Uterus (tissue), 2 donors: ENCODE results near the gene IL17B.

Experiments used
- CTCF ChIP-seq, 4 experiments: fragments of 200-600 bp in 2 of 4; fragments of 450-650 bp in 2 of 4; sonication (generic) in 2 of 4; IDR thresholded peaks; one replicate each; pipeline ENCODE4 v1.5.1; 2016 to 2019; ENCODE audit warnings: antibody characterized with exemption in 4 of 4, mild to moderate bottlenecking in 2 of 4, moderate library complexity in 1 of 4
- POLR2A ChIP-seq, 2 donors: fragments of 450-650 bp; IDR thresholded peaks; one replicate each; pipeline ENCODE4 v1.6.1; 2016; ENCODE audit warnings: antibody characterized with exemption in 2 of 2, mild to moderate bottlenecking in 1 of 2, moderate library complexity in 1 of 2

GRCh38 chr5:149345892-149346222 lies 33.2 kb downstream of the IL17B start:
- no peak for TF ChIP-seq CTCF (IDR thresholded peaks at IDR 0.05)
- TF ChIP-seq POLR2A (IDR thresholded peaks at IDR 0.05), result no peak
